Measurements from ENCODE around the gene PHKA2.
"Not testable (repeated sequence)": the region's sequence is repeated elsewhere in the genome, so short reads cannot be mapped to it uniquely, and the experiment has no call there.

The PHKA2 gene

DNA sequence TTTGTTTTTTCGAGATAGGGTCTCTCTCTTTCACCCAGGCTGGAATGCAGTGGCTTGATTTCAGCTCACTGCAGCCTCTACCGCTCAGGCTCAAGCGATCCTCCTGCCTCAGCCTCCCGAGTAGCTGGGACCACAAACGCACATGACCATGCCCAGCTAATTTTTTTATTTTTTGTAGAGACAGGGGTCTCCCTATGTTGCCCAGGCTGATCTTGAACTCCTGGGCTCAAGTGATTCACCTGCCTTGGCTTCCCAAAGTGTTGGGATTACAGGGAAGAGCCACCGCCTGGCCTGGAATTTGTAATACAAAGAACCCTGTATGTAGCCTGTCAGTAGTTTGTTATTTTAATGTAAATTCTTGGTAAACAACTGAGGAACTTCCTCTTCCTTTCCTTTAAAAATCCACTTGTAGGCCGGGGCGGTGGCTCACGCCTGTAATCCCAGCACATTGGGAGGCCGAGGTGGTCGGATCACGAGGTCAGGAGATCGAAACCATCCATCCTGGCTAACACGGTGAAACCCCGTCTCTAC, 119.5 kb downstream of the PHKA2 start:
- DNase-seq (ENCODE audit: low spot score): no peak

DNA sequence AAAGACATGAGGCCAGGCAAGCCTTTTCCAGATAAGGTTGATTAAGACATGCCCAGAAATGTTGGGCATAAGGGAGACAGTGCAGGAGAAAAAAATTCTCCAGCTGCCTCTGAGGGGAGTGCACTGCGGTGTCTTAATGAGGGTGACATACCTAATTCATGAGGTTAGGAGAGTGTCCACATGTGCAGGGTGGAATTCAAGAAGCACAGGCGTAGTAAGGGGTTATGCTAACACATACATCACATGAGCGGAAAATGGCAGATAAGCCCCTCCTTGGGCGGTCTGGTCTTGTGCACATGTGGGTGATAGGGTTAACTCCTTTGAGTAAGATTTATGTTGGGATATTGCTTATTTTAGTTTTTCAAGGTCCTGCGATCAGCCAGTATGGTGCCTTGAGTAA, 122.4 kb downstream of the PHKA2 start:
- DNase-seq (ENCODE audit: low spot score): no peak

DNA sequence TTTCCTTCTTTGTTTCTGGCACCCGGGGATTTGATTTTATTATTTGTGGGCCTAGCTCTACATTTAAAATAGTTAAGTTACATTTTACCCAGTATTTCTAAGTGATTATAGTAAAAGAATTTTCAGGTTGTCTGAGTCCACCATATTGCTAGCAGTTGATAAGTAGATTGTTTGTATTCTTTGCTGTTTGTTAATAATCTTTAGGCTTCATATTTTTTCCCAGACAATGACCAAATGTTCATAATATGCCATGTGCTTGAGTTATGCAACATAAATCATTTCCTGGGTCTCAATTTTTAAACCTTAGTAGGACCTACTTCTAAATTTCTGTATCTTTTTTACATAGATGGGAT, 127.3 kb downstream of the PHKA2 start:
- no peak for DNase-seq (ENCODE audit: low spot score)

DNA sequence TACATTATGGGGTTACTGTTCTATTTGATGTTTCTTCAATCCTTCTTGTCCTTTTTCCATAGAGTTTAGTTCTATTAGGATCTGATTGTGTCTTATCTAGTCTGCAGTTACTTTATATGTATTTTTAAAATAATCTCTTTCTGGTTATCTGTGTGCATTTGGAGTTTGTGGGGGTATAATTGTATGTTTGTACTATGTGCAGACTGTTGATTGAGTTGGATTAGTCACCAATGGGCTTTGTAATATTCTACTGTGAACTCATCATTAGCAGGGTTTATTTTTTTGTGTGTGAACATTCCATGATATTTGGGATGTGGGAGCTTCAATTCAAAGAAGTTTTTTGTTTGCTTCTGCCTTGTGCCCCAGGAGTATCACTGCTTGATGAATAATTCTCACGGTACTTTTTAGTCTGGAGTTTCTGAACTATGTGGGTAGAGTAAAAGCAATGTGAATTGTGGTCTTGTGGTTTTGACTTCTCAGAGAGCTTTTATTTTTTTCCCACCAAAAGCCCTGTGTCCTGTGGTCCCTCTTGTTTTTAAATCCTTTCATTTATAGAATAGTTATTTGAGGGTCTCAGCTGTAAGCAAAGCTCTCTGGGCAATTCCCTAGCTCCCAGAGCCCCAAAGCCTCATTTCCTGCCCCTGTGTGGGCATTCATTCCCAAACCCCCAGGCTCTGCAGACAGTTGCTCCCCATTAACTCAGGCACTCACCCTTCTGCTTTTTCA, 127.8 kb downstream of the PHKA2 start:
- no peak for DNase-seq (ENCODE audit: low spot score)

DNA sequence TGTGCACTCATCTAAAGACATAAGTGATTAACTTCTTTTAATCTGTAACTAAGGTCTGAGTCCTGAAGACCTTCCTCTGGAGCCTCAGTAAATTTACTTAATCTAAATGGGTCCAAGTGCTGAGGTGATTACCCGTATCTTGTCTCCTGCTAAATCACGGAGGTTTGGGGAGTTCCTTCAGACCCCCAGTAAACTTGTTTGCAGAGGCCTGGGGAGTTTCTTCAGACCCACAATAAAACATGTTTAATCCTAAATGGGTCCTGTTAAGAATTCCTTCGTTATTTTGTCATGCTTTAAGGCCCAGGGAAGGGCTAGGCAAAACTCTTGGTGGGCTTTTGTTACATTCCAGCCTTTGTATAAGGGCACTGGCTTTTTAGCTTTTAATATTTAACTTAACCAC, 136.0 kb downstream of the PHKA2 start:
- not testable (repeated sequence) for DNase-seq (ENCODE audit: low spot score)
